GM23338 (cell line): ENCODE measurements around the gene STAP2. TPM values are rescaled to one million over a fixed set of nuclear protein-coding genes. Genes with fewer than 3 reads are reported as not detected.

Experiments
- ATAC-seq: fragments of 200-7000 bp; cut with Tn5 transposase; 3 replicates; pipeline ENCODE4 v1.9.1; 2020
- DNase-seq: peaks from one replicate; pipeline ENCODE4 v3.0.0-alpha.2; 2015; ENCODE audit warnings: low spot score
- H2AFZ ChIP-seq: fragments of 200-600 bp; sonication (generic); 2 replicates; pipeline ENCODE4 v1.8.0; 2016; ENCODE audit warnings: antibody characterized with exemption, mild to moderate bottlenecking, moderate library complexity
- H3F3A ChIP-seq: fragments of 200-600 bp; sonication (generic); replicated peaks from 2 replicates; pipeline ENCODE4 v1.8.0; 2017; ENCODE audit warnings: antibody characterized with exemption, mixed run types, low read depth
- H3K27ac ChIP-seq: fragments of 200-600 bp; sonication (generic); 2 replicates; pipeline ENCODE4 v1.6.1; 2016; ENCODE audit warnings: low read depth
- H3K27me3 ChIP-seq: fragments of 200-600 bp; sonication (generic); 2 replicates; pipeline ENCODE4 v1.8.0; 2016; ENCODE audit warnings: mild to moderate bottlenecking, mixed run types, moderate library complexity; ENCODE audit not compliant: insufficient read depth
- H3K36me3 ChIP-seq: fragments of 200-600 bp; sonication (generic); 2 replicates; pipeline ENCODE4 v1.8.0; 2016; ENCODE audit warnings: mild to moderate bottlenecking; ENCODE audit not compliant: insufficient read depth
- H3K4me1 ChIP-seq: fragments of 200-600 bp; sonication (generic); 2 replicates; pipeline ENCODE4 v1.8.0; 2016; ENCODE audit warnings: mild to moderate bottlenecking, moderate library complexity; ENCODE audit not compliant: insufficient read depth
- H3K4me2 ChIP-seq: fragments of 200-600 bp; sonication (generic); 2 replicates; pipeline ENCODE4 v1.7.1; 2017; ENCODE audit warnings: mixed run types
- H3K4me3 ChIP-seq: fragments of 200-600 bp; sonication (generic); 2 replicates; pipeline ENCODE4 v1.6.1; 2016; ENCODE audit warnings: mixed run types
- H3K79me2 ChIP-seq: fragments of 200-600 bp; sonication (generic); replicated peaks from 2 replicates; pipeline ENCODE4 v1.8.0; 2017; ENCODE audit warnings: mild to moderate bottlenecking; ENCODE audit not compliant: insufficient read depth
- H3K9me2 ChIP-seq: fragments of 200-600 bp; sonication (generic); 2 replicates; pipeline ENCODE4 v1.8.0; 2017; ENCODE audit not compliant: insufficient read depth
- H4K20me1 ChIP-seq: fragments of 200-600 bp; sonication (generic); replicated peaks from 2 replicates; pipeline ENCODE4 v1.8.0; 2017; ENCODE audit warnings: mild to moderate bottlenecking; ENCODE audit not compliant: insufficient read depth
- H3K27ac Mint-ChIP-seq: 2 replicates; pipeline ENCODE4 v1.8.0; 2020; ENCODE audit warnings: inconsistent platforms, mild to moderate bottlenecking, moderate library complexity, mixed read lengths
- H3K27me3 Mint-ChIP-seq: 3 replicates; pipeline ENCODE4 v1.8.0; 2022; ENCODE audit warnings: low read depth, mild to moderate bottlenecking, moderate library complexity, mixed read lengths, inconsistent platforms; ENCODE audit not compliant: insufficient read depth, poor library complexity
- H3K36me3 Mint-ChIP-seq: 3 replicates; pipeline ENCODE4 v1.8.0; 2021; ENCODE audit warnings: low read depth, mild to moderate bottlenecking, inconsistent platforms, moderate library complexity, mixed read lengths
- H3K4me1 Mint-ChIP-seq: 3 replicates; pipeline ENCODE4 v1.8.0; 2020; ENCODE audit warnings: mild to moderate bottlenecking, inconsistent platforms, mixed read lengths
- H3K4me3 Mint-ChIP-seq: 3 replicates; pipeline ENCODE4 v1.8.0; 2021; ENCODE audit warnings: moderate library complexity, mild to moderate bottlenecking, inconsistent platforms, mixed read lengths
- H3K9me3 Mint-ChIP-seq: 3 replicates; pipeline ENCODE4 v1.8.0; 2020; ENCODE audit warnings: moderate library complexity, mild to moderate bottlenecking, inconsistent platforms, mixed read lengths
- CREB1 ChIP-seq: fragments of 250-450 bp; sonication (Bioruptor Pico); IDR thresholded peaks from 2 replicates; pipeline ENCODE4 v1.5.0; 2020; ENCODE audit warnings: low read depth, mild to moderate bottlenecking, moderate library complexity
- EZH2 ChIP-seq: fragments of 200-600 bp; sonication (generic); IDR thresholded peaks from one replicate; pipeline ENCODE4 v1.8.0; 2017; ENCODE audit warnings: antibody characterized with exemption, mild to moderate bottlenecking, low read depth; ENCODE audit not compliant: unreplicated experiment
- STAT1 ChIP-seq: IDR thresholded peaks from one replicate; pipeline ENCODE4 v1.6.1; 2016; ENCODE audit warnings: antibody characterized with exemption; ENCODE audit not compliant: unreplicated experiment
- polyA plus RNA-seq: library from polyadenylated mRNA; unstranded; fragments of >200 nt; fragmentation: Nextera tagmentation; extraction: Ambion mirVana; gene quantifications from 2 replicates; pipeline ENCODE4 v1.2.1, GENCODE V29; 2016
- total RNA-seq: library from RNA; depleted of rRNA; stranded (reverse); fragments of >200 nt; shearing (Covaris generic); gene quantifications from 2 replicates; pipeline ENCODE4 v1.2.3, GENCODE V29; 2014
- TF ChIP-seq, protein P1 (sequence below): IDR thresholded peaks from 2 replicates; pipeline ENCODE4 v1.6.1; 2016; ENCODE audit warnings: antibody characterized with exemption
- TF ChIP-seq, protein P2 (sequence below), 2 experiments: fragments of 200-600 bp in 1 of 2; sonication (generic) in 1 of 2; conservative IDR thresholded peaks; 2 replicates each; pipeline versions ENCODE4 v1.5.1 to v1.6.1; 2016 to 2017; ENCODE audit warnings: antibody characterized with exemption in 2 of 2, low read depth in 2 of 2, mild to moderate bottlenecking in 2 of 2, moderate library complexity in 1 of 2
- TF ChIP-seq, protein P3 (sequence below): IDR thresholded peaks from one replicate; pipeline ENCODE4 v1.6.1; 2018; ENCODE audit warnings: antibody characterized with exemption; ENCODE audit not compliant: unreplicated experiment

The STAP2 gene
- total and polyA plus RNA-seq, 2 experiments from 2014 or later, result 15.1 to 20.7 TPM

DNA sequence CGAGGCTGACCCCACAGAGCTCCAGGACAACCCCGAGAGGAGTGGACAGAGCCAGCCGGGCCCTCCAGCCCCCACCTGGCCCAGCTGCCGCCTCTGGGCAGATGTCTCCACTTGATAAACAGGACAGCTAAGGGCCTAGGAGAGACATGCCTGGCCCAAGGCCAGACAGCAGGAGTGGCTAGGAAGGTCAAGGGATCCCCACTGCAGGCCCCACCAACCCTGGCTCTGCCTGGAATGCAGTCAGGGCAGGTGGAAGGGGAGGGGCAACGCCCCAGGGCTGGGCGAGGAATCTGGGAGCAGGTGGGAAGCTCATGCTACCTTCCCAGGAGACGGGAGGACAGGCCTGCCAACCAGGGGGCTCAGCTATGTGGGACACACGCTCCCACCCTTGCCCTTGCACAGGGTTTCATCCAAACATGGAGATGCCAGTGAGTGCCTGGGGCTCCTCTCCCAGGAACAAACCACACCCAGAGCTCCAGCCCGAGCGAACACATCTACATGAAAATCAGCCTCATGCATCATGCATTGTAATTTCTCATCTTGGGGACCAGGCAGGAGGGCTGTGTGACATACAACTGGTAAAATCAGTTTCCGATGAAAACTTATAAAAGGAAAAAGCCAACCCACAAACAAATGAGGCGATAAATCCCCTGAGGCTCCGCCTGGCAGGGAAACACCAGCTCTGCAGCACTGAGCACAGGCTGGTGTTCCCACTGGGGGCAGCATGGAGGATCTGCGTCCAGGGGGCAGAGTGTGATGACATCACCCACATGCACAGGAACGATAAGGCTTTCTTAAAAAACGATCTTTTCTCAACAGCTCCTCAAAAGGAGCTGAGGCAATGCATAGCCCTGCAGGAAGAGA, 36.8 kb upstream of the STAP2 start:
- Mint-ChIP-seq H3K27ac (peak overlapping the region; percentile 92), H3K9me3 (no peaks in the 10 kb centered on the region), H3K27me3 (peaks cover 25% of the 10 kb centered on the region), H3K36me3 (no peaks in the 10 kb centered on the region), H3K4me3 (peak overlapping the region; percentile 46), H3K4me1 (peaks cover 51% of the 10 kb centered on the region)
- TF ChIP-seq EZH2, result no peak
- no peak for TF ChIP-seq STAT1
- TF ChIP-seq CREB1 (CRISPR knock-in tag), result peak; percentile 62
- TF ChIP-seq, protein P1, sequence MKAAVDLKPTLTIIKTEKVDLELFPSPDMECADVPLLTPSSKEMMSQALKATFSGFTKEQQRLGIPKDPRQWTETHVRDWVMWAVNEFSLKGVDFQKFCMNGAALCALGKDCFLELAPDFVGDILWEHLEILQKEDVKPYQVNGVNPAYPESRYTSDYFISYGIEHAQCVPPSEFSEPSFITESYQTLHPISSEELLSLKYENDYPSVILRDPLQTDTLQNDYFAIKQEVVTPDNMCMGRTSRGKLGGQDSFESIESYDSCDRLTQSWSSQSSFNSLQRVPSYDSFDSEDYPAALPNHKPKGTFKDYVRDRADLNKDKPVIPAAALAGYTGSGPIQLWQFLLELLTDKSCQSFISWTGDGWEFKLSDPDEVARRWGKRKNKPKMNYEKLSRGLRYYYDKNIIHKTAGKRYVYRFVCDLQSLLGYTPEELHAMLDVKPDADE, result no peak
- TF ChIP-seq, protein P2, sequence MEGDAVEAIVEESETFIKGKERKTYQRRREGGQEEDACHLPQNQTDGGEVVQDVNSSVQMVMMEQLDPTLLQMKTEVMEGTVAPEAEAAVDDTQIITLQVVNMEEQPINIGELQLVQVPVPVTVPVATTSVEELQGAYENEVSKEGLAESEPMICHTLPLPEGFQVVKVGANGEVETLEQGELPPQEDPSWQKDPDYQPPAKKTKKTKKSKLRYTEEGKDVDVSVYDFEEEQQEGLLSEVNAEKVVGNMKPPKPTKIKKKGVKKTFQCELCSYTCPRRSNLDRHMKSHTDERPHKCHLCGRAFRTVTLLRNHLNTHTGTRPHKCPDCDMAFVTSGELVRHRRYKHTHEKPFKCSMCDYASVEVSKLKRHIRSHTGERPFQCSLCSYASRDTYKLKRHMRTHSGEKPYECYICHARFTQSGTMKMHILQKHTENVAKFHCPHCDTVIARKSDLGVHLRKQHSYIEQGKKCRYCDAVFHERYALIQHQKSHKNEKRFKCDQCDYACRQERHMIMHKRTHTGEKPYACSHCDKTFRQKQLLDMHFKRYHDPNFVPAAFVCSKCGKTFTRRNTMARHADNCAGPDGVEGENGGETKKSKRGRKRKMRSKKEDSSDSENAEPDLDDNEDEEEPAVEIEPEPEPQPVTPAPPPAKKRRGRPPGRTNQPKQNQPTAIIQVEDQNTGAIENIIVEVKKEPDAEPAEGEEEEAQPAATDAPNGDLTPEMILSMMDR (conservative IDR thresholded peaks at IDR 0.05; ENCODE audit: low read depth in 2 of 2), result peak; percentile 31 to 46
- TF ChIP-seq, protein P3, sequence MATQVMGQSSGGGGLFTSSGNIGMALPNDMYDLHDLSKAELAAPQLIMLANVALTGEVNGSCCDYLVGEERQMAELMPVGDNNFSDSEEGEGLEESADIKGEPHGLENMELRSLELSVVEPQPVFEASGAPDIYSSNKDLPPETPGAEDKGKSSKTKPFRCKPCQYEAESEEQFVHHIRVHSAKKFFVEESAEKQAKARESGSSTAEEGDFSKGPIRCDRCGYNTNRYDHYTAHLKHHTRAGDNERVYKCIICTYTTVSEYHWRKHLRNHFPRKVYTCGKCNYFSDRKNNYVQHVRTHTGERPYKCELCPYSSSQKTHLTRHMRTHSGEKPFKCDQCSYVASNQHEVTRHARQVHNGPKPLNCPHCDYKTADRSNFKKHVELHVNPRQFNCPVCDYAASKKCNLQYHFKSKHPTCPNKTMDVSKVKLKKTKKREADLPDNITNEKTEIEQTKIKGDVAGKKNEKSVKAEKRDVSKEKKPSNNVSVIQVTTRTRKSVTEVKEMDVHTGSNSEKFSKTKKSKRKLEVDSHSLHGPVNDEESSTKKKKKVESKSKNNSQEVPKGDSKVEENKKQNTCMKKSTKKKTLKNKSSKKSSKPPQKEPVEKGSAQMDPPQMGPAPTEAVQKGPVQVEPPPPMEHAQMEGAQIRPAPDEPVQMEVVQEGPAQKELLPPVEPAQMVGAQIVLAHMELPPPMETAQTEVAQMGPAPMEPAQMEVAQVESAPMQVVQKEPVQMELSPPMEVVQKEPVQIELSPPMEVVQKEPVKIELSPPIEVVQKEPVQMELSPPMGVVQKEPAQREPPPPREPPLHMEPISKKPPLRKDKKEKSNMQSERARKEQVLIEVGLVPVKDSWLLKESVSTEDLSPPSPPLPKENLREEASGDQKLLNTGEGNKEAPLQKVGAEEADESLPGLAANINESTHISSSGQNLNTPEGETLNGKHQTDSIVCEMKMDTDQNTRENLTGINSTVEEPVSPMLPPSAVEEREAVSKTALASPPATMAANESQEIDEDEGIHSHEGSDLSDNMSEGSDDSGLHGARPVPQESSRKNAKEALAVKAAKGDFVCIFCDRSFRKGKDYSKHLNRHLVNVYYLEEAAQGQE, result no peak
- Histone ChIP-seq H3K36me3 (no peaks in the 10 kb centered on the region), H3F3A (0 out of 2 replicates have a peak, but pooled peaks cover 13% of the 10 kb centered on the region), H3K4me3 (peak overlapping the region; percentile 35; the same call in 1 of the 2 replicates), H4K20me1 (peaks cover 22% of the 10 kb centered on the region; the same call in 1 of the 2 replicates), H3K4me2 (peak overlapping the region; percentile 54), H3K27me3 (no peaks in the 10 kb centered on the region), H3K9me2 (no peaks in the 10 kb centered on the region), H3K79me2 (peaks cover 78% of the 10 kb centered on the region), H2AFZ (no peak overlapping the region), H3K4me1 (peaks cover 29% of the 10 kb centered on the region), H3K27ac (peak overlapping the region; percentile 85)
- ATAC-seq, result peak; percentile 81
- peak; percentile 85 for DNase-seq
